Measurements from ENCODE around the gene NFATC1.

Gene NFATC1

GRCh38 chr18:79459946-79460480, 64.3 kb downstream of the NFATC1 start:
- DNase-seq = peak; percentile 20

GRCh38 chr18:79460481-79461300, 65.0 kb downstream of the NFATC1 start:
- no peak for DNase-seq

GRCh38 chr18:79461627-79462026, 65.9 kb downstream of the NFATC1 start:
- DNase-seq = no peak

GRCh38 chr18:79463424-79463960, 67.8 kb downstream of the NFATC1 start:
- no peak for DNase-seq

- DNase-seq = peak; percentile 28
These were observed 69.8 kb downstream of the NFATC1 start for GRCh38 chr18:79465392-79465991.

GRCh38 chr18:79466591-79466990, 70.9 kb downstream of the NFATC1 start:
- no peak for DNase-seq

GRCh38 chr18:79467126-79467525, 71.4 kb downstream of the NFATC1 start:
- no peak for DNase-seq

- no peak for DNase-seq
These were observed 72.5 kb downstream of the NFATC1 start for GRCh38 chr18:79468119-79468789.

GRCh38 chr18:79469309-79469708, 73.6 kb downstream of the NFATC1 start:
- DNase-seq = no peak

- no peak for DNase-seq
These were observed 74.2 kb downstream of the NFATC1 start for GRCh38 chr18:79469751-79470505.

GRCh38 chr18:79470547-79470946, 74.8 kb downstream of the NFATC1 start:
- DNase-seq = no peak

GRCh38 chr18:79471046-79471445, 75.3 kb downstream of the NFATC1 start:
- DNase-seq = no peak

- DNase-seq = no peak
These were observed 75.9 kb downstream of the NFATC1 start for GRCh38 chr18:79471597-79471996.

GRCh38 chr18:79472176-79472575, 76.4 kb downstream of the NFATC1 start:
- no peak for DNase-seq

- no peak for DNase-seq
These were observed 77.2 kb downstream of the NFATC1 start for GRCh38 chr18:79472946-79473345.

GRCh38 chr18:79476031-79476917, 80.5 kb downstream of the NFATC1 start:
- DNase-seq = no peak

GRCh38 chr18:79476918-79477571, 81.3 kb downstream of the NFATC1 start:
- no peak for DNase-seq

- DNase-seq = no peak
These were observed 82.2 kb downstream of the NFATC1 start for GRCh38 chr18:79477711-79478483.

GRCh38 chr18:79478484-79479115, 82.9 kb downstream of the NFATC1 start:
- DNase-seq = no peak
